Camera-type eye (tissue), 1 donor: ENCODE data around the gene NMNAT3. TPM values are rescaled to one million over a fixed set of nuclear protein-coding genes. Genes with fewer than 3 reads are reported as not detected.

ENCODE experiments used
- total RNA-seq: library from RNA; depleted of rRNA; stranded (reverse); fragments of >200 nt; gene quantifications from one replicate; pipeline ENCODE4 v1.2.3, GENCODE V29; 2014

Gene NMNAT3
- 21.2 TPM for total RNA-seq

DNA sequence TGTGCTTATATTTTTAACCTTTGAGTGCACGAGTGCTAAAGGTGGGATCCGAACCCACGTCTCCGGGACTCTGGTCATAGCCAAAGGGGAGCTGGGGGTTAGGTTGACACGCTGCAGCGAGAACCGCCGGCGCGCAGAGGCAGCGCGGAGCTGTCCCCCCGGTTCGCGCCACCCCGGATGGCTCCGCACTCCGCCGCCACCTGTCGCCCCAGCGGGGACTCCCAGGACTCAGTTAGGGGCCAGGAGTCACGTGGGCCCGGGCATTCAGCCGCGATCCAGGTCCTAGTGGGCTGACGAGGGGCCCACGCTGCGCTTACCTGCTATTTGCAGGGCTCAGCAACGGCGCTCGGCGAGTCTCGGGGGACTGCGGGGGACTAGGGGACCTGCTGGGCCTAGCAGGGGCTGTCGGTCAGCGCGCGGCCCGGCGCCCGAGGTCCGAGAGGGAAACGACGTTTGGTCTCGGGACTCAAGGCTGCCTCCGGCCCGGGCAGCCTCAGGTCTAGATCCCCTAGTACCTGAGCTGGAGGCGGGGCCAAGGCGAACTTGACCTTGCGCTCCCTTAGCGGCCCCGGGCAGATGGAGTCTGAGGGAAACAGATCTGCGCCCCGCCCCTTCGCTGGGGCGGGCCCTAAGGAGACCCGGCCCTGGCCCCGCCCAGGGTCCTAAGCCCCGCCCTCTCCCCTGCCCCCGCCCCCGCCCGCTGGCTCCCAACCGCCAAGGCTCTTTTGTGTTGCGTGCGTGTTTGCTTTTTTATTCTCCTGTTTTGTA is at the start of gene NMNAT3:
Gene NMNAT3, minus strand, starts transcription at position 585 of the 768 bp plus-strand sequence. CDS start 50,248 bp downstream, outside the sequence.

Other genes starting within 250 kb of the NMNAT3 start
- not detected for gene RBP2, start 201.5 kb downstream of the NMNAT3 start, total RNA-seq
- gene RBP1, start 138.2 kb downstream of the NMNAT3 start, total RNA-seq, result 80.8 TPM